HG02970 (cell line): ENCODE results near the gene HK3.

ENCODE experiments used
- ATAC-seq: cut with Tn5 transposase; IDR thresholded peaks from one replicate; pipeline ENCODE4 v1.9.1; 2021; ENCODE audit warnings: mild to moderate bottlenecking, moderate library complexity, moderate number of reproducible peaks; ENCODE audit not compliant: unreplicated experiment, low FRiP score

Gene HK3

GRCh38 chr5:176902911-176903664, 3.9 kb upstream of the HK3 start:
- no peak for ATAC-seq

- ATAC-seq: no peak
Measured at GRCh38 chr5:176902102-176902814, 3.1 kb upstream of the HK3 start.

GRCh38 chr5:176901260-176902101, 2.3 kb upstream of the HK3 start:
- no peak for ATAC-seq

- ATAC-seq: no peak
Measured at GRCh38 chr5:176900780-176901204, 1.6 kb upstream of the HK3 start.

GRCh38 chr5:176899946-176900779, 1.0 kb upstream of the HK3 start:
- ATAC-seq: no peak

- ATAC-seq: no peak
Measured at GRCh38 chr5:176897263-176897662, 1.9 kb downstream of the HK3 start.

GRCh38 chr5:176895831-176896230, 3.3 kb downstream of the HK3 start:
- ATAC-seq: no peak

GRCh38 chr5:176894298-176894697, 4.8 kb downstream of the HK3 start:
- ATAC-seq: no peak

- ATAC-seq: no peak
Measured at GRCh38 chr5:176892663-176893062, 6.5 kb downstream of the HK3 start.

GRCh38 chr5:176891331-176891958, 7.7 kb downstream of the HK3 start:
- ATAC-seq: no peak

GRCh38 chr5:176890455-176891330, 8.5 kb downstream of the HK3 start:
- no peak for ATAC-seq

- ATAC-seq: no peak
Measured at GRCh38 chr5:176889321-176890280, 9.5 kb downstream of the HK3 start.

GRCh38 chr5:176888865-176889165, 10.3 kb downstream of the HK3 start:
- no peak for ATAC-seq

- no peak for ATAC-seq
Measured at GRCh38 chr5:176888016-176888864, 10.9 kb downstream of the HK3 start.

- no peak for ATAC-seq
Measured at GRCh38 chr5:176887252-176887849, 11.8 kb downstream of the HK3 start.
